ENCODE measurements around the gene PRKCA. TPM values are rescaled to one million over a fixed set of nuclear protein-coding genes. Genes with fewer than 3 reads are reported as not detected.

PRKCA gene
- total RNA-seq, 3 donors from 2014 or later, result 42.3 to 77.7 (median 56.3) TPM

DNA sequence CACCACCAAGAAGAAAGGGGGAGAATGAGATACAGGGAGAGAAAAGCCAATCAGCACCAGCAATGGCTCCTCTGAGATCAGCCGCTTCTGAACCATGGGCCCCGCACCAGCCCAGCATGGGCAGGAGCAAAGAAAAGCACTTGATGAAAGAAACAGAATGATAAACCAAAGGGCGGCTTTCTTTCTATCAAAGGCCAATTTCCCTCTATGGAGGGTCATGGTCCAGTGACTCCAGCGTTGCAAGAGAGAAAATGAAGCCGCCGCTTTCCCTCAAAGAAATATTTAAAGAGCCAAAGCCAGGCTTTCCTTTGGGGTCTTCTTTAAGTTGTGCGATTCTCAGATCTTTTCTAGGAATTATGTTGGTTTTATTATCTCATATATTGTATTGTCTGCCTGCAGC, 447.7 kb downstream of the PRKCA start:
- H3K4me3 ChIP-seq, result no peak overlapping the region
- intact Hi-C loops (cut with DNase I, micrococcal nuclease), result no loop called here
- no peak for TF ChIP-seq CTCF (IDR thresholded peaks at IDR 0.05)
- no peaks in the 10 kb centered on the region for H3K4me1 ChIP-seq (ENCODE audit: low read depth)
- no peaks in the 10 kb centered on the region for H3K9me3 ChIP-seq
- H3K36me3 ChIP-seq (ENCODE audit: low read depth), result no peaks in the 10 kb centered on the region
- DNase-seq (no peak), ATAC-seq (no peak)

DNA sequence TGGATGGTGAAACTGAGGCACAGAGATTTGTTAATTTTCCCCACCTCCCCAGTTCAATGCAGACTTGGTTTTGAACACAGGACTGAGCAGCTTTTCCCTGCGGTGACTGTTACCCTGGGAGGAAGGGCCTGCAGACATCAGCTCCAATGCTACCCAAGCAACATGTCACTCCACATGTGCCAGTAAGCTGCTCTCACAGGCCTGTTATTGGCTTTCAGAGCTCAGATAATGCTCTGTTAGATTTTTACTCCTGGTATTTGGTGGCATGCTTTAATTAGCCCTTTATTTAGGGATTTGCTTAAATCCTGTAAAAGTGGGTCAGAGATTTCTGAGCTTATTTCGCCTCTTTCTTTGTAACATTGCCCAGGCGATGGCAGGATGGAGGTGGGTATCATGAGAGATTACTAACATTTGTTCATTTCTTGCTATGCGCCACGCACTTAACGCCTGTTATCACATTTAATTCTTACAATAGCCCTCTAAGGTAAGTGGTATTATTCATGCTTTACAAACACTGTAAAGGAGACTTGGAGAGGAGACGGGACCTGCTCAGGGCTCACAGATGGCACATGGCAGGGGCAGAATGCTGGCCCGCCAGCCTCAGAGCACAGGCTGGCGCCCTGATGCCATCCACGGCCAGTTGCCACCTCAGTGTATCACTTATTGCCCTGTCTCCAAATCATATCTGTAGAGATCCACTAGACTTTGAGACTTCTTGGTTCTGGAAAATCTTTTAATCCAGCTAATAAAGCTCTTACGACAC, 448.5 kb downstream of the PRKCA start:
- intact Hi-C loops (cut with DNase I, micrococcal nuclease), result no loop called here
- H3K4me3 ChIP-seq, result no peak overlapping the region
- no peak for ATAC-seq
- TF ChIP-seq CTCF (IDR thresholded peaks at IDR 0.05), result no peak
- DNase-seq, result no peak
- no peaks in the 10 kb centered on the region for H3K4me1 ChIP-seq (ENCODE audit: low read depth)
- H3K9me3 ChIP-seq, result no peaks in the 10 kb centered on the region
- no peaks in the 10 kb centered on the region for H3K36me3 ChIP-seq (ENCODE audit: low read depth)

- H3K9me3 ChIP-seq, result no peaks in the 10 kb centered on the region
- TF ChIP-seq CTCF (IDR thresholded peaks at IDR 0.05), result no peak
- H3K36me3 ChIP-seq (ENCODE audit: low read depth), result no peaks in the 10 kb centered on the region
- DNase-seq (no peak), ATAC-seq (no peak)
- intact Hi-C loops (cut with DNase I, micrococcal nuclease), result no loop called here
- H3K4me3 ChIP-seq, result no peak overlapping the region
- H3K4me1 ChIP-seq (ENCODE audit: low read depth), result no peaks in the 10 kb centered on the region
Observed at GRCh38 chr17:66751771-66752170, 449.4 kb downstream of the PRKCA start.

GRCh38 chr17:66752411-66752810, 450.0 kb downstream of the PRKCA start:
- Histone ChIP-seq H3K36me3 (ENCODE audit: low read depth) (no peaks in the 10 kb centered on the region), H3K9me3 (no peaks in the 10 kb centered on the region), H3K4me1 (ENCODE audit: low read depth) (no peaks in the 10 kb centered on the region), H3K4me3 (no peak overlapping the region)
- intact Hi-C loops (cut with DNase I, micrococcal nuclease), result no loop called here
- no peak for TF ChIP-seq CTCF (IDR thresholded peaks at IDR 0.05)
- ATAC-seq (no peak), DNase-seq (no peak)

DNA sequence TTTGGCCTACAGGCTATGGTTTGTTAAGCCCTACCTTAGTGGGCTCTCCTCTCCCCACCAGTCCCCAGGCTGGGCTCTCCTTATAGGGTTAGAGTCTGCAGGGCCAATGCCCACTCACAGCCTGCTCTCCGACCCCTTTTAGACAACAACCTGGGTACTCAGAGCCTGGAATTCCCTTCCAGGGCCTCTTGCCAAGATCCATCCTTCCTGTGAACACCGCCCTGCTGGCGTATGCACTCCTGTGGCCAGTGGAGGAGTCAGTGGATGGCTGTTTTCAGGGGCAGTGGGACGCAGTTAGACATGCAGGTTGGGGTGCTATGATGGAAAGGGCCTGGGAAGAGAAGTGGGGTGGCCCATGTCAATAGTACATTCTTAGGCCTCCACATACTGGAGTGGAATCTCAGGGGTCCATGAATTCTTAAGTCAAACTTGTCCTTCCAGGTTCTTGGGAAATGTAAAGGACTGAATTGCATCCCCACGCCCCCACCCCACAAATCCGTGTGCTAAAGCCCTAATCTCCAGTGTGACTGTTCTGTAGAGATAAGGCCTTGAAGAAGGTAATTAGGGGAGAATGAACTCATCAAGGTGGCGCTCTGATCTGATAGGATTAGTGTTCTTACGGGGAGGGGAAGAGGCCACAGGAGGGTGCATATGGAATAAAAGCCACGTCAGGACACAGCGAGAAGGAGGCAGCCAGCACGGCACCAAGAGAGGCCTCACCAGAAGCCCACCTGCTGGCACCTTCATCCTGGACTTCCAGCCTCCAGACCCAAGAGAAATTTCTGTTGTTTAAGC, 450.9 kb downstream of the PRKCA start:
- ATAC-seq, result no peak
- Histone ChIP-seq H3K9me3 (no peaks in the 10 kb centered on the region), H3K4me1 (ENCODE audit: low read depth) (no peaks in the 10 kb centered on the region), H3K36me3 (ENCODE audit: low read depth) (no peaks in the 10 kb centered on the region), H3K4me3 (no peak overlapping the region)
- TF ChIP-seq CTCF (IDR thresholded peaks at IDR 0.05), result no peak
- intact Hi-C loops (cut with DNase I, micrococcal nuclease), result no loop called here
- DNase-seq, result no peak
